HepG2 (cell line): ENCODE data around the gene FXYD6. TPM values are rescaled to one million over a fixed set of nuclear protein-coding genes. Genes with fewer than 3 reads are reported as not detected.

Source experiments
- BATF2 ChIP-seq: sonication (generic); formaldehyde crosslinking; IDR thresholded peaks from 2 replicates; pipeline ENCODE4 v1.8.0; 2022; ENCODE audit warnings: mild to moderate bottlenecking, missing genetic modification reagents, moderate library complexity
- BRD4 ChIP-seq: sonication (generic); formaldehyde crosslinking; IDR thresholded peaks from 2 replicates; pipeline ENCODE4 v1.4.0; 2020; ENCODE audit warnings: missing genetic modification reagents
- FOXK1 ChIP-seq: sonication (generic); formaldehyde crosslinking; IDR thresholded peaks from 2 replicates; pipeline ENCODE4 v1.4.0; 2020; ENCODE audit warnings: low read depth, missing genetic modification reagents, borderline replicate concordance
- MLXIP ChIP-seq: sonication (generic); formaldehyde crosslinking; IDR thresholded peaks from 2 replicates; pipeline ENCODE4 v1.9.0; 2021; ENCODE audit warnings: missing genetic modification reagents, borderline replicate concordance
- MTA1 ChIP-seq: sonication (generic); formaldehyde crosslinking; IDR thresholded peaks from 2 replicates; pipeline ENCODE4 v1.4.0; 2020; ENCODE audit warnings: missing genetic modification reagents, mild to moderate bottlenecking, borderline replicate concordance
- NONO ChIP-seq, 2 experiments: fragments of 450-650 bp in 1 of 2; sonication (generic) in 1 of 2; formaldehyde crosslinking in 1 of 2; IDR thresholded peaks in 1 of 2; conservative IDR thresholded peaks in 1 of 2; 2 replicates each; pipeline versions ENCODE4 v1.6.1 to v1.8.0; 2017 to 2022; ENCODE audit warnings: mild to moderate bottlenecking in 1 of 2, missing genetic modification reagents in 1 of 2, moderate library complexity in 1 of 2
- PITX1 ChIP-seq: sonication (generic); formaldehyde crosslinking; IDR thresholded peaks from 2 replicates; pipeline ENCODE4 v1.5.1; 2020; ENCODE audit warnings: mild to moderate bottlenecking, missing genetic modification reagents
- RFXANK ChIP-seq: IDR thresholded peaks from 2 replicates; pipeline ENCODE4 v1.6.1; 2016
- TBL1XR1 ChIP-seq: fragments of 150-350 bp; IDR thresholded peaks from 2 replicates; pipeline ENCODE4 v1.6.1; 2014; ENCODE audit warnings: borderline replicate concordance, low read length; ENCODE audit not compliant: partially characterized antibody
- TFE3 ChIP-seq: IDR thresholded peaks from 2 replicates; pipeline ENCODE4 v1.6.1; 2016
- ZBTB2 ChIP-seq: sonication (generic); formaldehyde crosslinking; IDR thresholded peaks from 2 replicates; pipeline ENCODE4 v1.8.0; 2022; ENCODE audit warnings: low read depth, missing genetic modification reagents
- ZNF142 ChIP-seq: sonication (generic); formaldehyde crosslinking; IDR thresholded peaks from 2 replicates; pipeline ENCODE4 v1.4.0; 2020; ENCODE audit warnings: missing genetic modification reagents
- ZNF383 ChIP-seq: sonication (generic); formaldehyde crosslinking; IDR thresholded peaks from 2 replicates; pipeline ENCODE4 v1.4.0; 2020; ENCODE audit warnings: missing genetic modification reagents, mild to moderate bottlenecking, borderline replicate concordance
- ZSCAN21 ChIP-seq: sonication (generic); formaldehyde crosslinking; IDR thresholded peaks from 2 replicates; pipeline ENCODE4 v1.8.0; 2022; ENCODE audit warnings: mild to moderate bottlenecking, missing genetic modification reagents, moderate library complexity, borderline replicate concordance
- polyA plus RNA-seq, 8 experiments: library from polyadenylated mRNA; depleted of rRNA in 3 of 8; stranded (reverse) in 7 of 8; unstranded in 1 of 8; fragments of >200 nt; fragmentation: Illumina TruSeq in 4 of 8; extraction: Trizol in 4 of 8; gene quantifications; 2 replicates each; pipeline versions ENCODE4 v1.2.1 to v1.2.3, GENCODE V29; 2011 to 2016; ENCODE audit warnings: low read depth in 4 of 8, missing spikeins in 1 of 8, mixed read lengths in 1 of 8; ENCODE audit not compliant: insufficient read depth in 1 of 8
- total RNA-seq, 5 experiments: library from RNA; depleted of rRNA; stranded (reverse); fragments of >200 nt; fragmentation: Illumina TruSeq; extraction: Trizol; gene quantifications; 2 replicates each; pipeline ENCODE4 v1.2.3, GENCODE V29; 2016; ENCODE audit warnings: low read depth in 1 of 5

FXYD6 gene
- total and polyA plus RNA-seq, 2 of the 13 experiments (the other 11 are each of a cell fraction or from before 2014, with no cell fraction given) = not detected

- TF ChIP-seq MLXIP (CRISPR knock-in tag) = no peak
- no peak for TF ChIP-seq FOXK1
- no peak for TF ChIP-seq PITX1 (CRISPR knock-in tag)
- TF ChIP-seq TFE3 = no peak
- TF ChIP-seq NONO (IDR thresholded peaks at IDR 0.05) = no peak
- peak; percentile 65; the same call in 1 of the 2 replicates for TF ChIP-seq NONO (CRISPR knock-in tag; conservative IDR thresholded peaks at IDR 0.05)
- TF ChIP-seq RFXANK (CRISPR knock-in tag) = no peak
- peak; percentile 54; the same call in 1 of the 2 replicates for TF ChIP-seq ZSCAN21 (CRISPR knock-in tag)
- 0 out of 2 replicates have a peak, but pooled peaks have one; percentile 34 for TF ChIP-seq ZBTB2 (CRISPR knock-in tag)
- TF ChIP-seq MTA1 (CRISPR knock-in tag) = no peak
- TF ChIP-seq TBL1XR1 = no peak
- no peak for TF ChIP-seq ZNF383
- peak; percentile 32; the same call in 1 of the 2 replicates for TF ChIP-seq ZNF142 (CRISPR knock-in tag)
- TF ChIP-seq BATF2 = no peak
- peak; percentile 61; the same call in 1 of the 2 replicates for TF ChIP-seq BRD4
Measured at GRCh38 chr11:117824571-117825537, 51.6 kb downstream of the FXYD6 start, which contains the start of gene FXYD2 (continued).
